GM19023 (cell line): ENCODE data around the gene GYPE.
"Not testable (repeated sequence)": the region's sequence is repeated elsewhere in the genome, so short reads cannot be mapped to it uniquely, and the experiment has no call there.

ENCODE experiments used
- ATAC-seq: cut with Tn5 transposase; IDR thresholded peaks from one replicate; pipeline ENCODE4 v1.9.1; 2021; ENCODE audit warnings: mild to moderate bottlenecking, moderate library complexity; ENCODE audit not compliant: unreplicated experiment

The GYPE gene

GRCh38 chr4:143870523-143871268, 34.7 kb downstream of the GYPE start:
- not testable (repeated sequence) for ATAC-seq

- not testable (repeated sequence) for ATAC-seq
Measured at GRCh38 chr4:143869925-143870324, 35.4 kb downstream of the GYPE start.

DNA sequence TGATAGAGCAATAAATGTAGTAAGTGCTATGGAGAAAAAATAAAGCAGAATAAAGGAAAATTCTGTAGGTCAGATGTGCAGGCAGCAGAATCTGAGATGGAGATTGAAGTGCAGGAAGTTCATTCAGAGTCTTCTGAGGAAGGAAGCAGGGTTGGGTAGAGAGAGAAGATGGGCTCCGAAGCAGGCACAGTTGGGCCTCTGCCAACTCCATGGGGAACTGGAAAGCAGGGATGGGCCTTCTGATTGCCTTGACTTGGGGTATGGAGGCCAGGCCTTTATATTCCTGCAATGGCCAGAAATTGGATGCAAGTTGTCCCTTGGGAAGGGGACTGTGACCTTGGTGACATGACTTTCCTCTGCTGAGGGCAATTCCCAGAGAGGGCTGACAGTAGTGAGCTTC, 42.6 kb downstream of the GYPE start:
- ATAC-seq, result not testable (repeated sequence)

DNA sequence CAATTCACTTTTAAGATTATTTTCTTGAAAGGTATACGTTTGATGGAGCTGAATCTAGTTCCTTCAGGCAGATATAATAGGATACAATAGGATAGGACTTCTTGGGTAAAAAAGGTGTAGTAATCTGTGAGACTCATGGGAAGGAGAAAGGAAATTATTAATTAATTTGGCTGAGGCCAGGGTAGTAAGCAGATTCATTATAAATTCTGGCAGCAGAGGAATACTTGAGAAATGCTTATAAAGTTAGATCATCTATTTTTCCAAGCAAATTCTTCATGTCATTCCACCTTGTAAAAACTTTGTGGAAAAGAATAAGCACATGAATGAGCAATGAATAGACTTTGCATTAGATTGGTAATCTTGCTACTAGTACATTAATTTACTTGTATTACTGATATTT, 46.9 kb downstream of the GYPE start:
- ATAC-seq, result no peak

DNA sequence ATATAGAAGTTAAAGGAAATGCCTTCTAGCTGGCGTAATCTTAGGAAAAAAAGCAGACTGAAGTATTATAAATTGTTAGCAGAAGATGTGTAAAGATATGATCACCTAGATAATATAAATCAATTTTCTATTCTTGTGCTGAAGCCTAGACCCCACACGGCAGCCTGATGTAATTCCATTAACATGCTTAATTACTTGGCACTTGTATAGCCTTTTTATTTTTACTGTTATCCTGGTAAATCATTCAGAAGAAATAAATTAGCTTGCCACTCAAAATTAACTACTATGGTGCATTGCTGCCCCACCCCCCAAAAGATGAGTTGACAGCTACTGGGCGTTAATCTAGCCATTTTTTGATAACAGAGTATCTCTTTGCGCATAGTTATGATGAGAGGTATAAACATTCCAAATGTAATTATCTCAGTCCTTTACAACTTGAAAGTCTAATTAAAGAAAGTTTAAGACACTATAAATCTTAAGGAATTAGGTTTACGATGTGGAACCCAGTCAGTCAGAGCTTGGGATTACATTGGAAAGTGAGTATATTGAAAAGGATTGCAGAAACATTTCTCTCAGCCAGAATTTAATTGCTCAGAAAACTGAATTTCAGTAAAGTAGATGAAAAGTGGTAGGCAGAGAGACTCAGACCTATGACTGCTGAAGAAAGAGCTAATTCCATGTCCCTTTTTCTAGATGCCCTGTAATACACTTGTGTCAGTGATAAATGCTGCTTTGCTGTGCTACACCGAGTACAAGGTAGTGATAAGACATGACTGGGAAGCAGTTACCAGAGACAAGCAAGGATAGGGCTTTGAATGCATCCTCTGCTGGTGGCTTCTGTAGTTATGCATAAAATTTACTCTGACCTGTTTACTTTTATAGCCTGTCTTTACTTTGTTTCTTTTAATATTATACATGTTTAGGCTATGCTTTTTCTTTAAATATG, 47.7 kb downstream of the GYPE start:
- ATAC-seq, result not testable (repeated sequence)

- not testable (repeated sequence) for ATAC-seq
Measured at GRCh38 chr4:143856017-143856557, 49.3 kb downstream of the GYPE start.

GRCh38 chr4:143854645-143855044, 50.7 kb downstream of the GYPE start:
- ATAC-seq, result not testable (repeated sequence)

DNA sequence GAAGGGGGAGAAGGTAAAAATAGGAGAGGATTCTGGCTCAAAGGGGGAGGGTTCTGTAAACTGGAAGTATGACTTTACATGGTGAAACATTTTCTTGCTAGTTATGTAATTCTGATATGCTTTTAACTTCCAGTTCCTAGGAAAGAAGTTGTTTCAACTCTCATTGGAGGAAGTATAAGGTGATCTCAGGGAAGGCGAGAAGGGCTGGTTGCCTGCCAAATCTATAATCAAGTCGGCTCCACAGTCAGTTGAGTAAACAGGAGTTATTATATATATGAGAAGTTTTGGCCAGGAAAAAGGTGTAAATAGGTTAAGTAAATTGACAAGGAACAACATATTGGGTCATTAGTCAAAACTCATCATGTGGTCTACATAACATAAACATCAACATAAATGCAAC, 56.1 kb downstream of the GYPE start:
- not testable (repeated sequence) for ATAC-seq

- not testable (repeated sequence) for ATAC-seq
Measured at GRCh38 chr4:143843506-143843832, 61.9 kb downstream of the GYPE start.

DNA sequence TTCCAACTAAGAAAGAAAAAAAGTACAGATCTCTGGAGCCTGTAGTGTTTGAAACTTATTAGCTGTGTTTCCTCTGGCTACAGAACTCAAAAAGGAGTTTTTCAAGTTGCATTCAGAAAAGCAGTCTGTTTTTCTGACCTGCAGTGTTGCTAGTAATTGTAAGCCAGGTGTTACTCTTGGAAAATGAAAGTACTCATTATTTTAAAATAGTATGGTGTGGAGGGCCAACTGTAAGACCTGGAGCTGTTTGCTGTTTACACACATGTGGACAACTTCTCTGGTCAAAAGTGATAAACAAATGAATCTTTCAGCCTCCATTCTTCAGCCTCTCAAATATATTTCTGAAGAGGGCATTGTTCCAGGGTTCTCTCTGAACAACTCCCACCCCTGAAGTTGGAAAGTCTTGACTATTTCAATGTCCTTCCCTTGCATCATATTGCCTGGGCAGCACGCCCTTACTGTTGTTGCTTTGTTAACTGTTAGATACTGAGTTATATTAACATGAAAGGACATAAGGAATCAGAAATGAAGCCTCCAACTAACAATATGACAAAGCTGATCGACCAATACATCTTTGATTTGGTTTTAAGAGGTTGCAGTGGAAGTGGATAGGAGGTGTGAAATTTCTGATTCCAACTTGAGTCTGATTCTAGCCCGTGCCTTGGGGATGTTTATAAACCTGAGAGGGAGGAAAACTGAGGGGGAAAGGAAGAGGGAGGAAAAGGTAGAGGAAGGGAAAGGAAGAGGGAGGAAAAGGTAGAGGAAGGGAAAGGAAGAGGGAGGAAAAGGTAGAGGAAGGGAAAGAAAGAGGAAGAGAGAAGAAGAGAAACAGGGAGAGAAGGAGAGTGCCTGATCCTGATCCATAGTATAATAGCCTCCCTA, 62.5 kb downstream of the GYPE start:
- ATAC-seq, result not testable (repeated sequence)

DNA sequence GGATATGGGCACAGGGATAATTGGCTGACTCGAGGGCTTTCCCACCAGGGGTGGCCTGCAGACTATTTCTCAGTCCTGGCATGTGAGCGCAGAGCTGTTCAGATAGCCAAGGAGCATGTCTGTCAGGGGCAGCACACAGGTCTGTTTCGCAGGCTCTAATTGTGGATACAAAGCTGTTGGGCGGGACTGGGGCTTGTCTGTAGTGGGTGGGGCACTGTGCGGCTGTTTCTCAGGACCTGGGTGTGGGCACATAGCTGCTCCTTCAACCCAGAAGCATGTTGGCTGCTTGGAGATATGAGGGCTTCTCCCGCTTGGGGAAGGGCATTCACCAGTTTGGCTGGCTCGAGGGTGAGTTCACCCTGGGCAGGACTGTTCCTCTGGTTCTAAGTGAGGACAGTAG, 65.9 kb downstream of the GYPE start:
- ATAC-seq, result not testable (repeated sequence)

GRCh38 chr4:143834196-143834595, 71.2 kb downstream of the GYPE start:
- ATAC-seq, result not testable (repeated sequence)

DNA sequence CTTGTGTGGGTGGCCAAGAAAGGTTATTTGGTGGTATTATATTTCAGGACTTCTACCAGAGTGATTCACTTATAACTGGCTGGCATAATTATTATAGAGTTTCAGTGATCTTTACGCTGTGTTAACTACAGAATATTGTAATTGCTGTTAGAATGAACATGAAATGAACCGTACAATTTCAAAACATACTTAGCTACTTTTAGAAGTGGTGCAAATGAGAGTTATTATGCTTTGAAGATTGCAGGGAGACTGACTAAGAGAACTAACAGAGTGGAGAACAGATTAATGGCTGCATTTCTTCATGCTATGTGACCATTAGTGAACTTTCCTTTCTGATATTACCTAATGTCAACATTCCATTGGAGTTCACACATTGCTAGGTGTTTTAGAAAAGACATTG, 71.7 kb downstream of the GYPE start:
- not testable (repeated sequence) for ATAC-seq

GRCh38 chr4:143830576-143830975, 74.8 kb downstream of the GYPE start:
- ATAC-seq, result not testable (repeated sequence)

DNA sequence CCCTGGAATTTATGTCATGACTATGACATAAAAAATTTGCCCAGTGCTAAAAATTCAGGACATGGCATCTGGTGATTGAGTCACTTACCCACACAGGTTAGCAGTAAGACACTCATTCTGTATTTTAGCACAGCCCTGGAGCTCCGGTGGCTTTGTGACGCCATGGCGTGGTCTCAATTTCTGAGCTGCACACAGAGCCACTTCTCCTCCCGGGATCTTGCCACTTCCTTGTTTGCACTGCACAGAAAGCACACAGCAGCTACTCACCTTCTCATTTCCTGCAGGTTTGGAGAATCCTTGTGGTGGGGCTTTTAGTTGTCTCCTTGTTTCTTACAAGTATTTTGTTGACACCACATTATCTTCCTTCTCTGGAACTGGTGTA, 76.1 kb downstream of the GYPE start:
- not testable (repeated sequence) for ATAC-seq
